ENCODE data around the gene GSC2. TPM values are rescaled to one million over a fixed set of nuclear protein-coding genes. Genes with fewer than 3 reads are reported as not detected.

Gene GSC2
- total RNA-seq, 1 donor from 2014 or later: not detected

- H3K36me3 Mint-ChIP-seq (ENCODE audit: low read depth): peaks cover 11% of the 10 kb centered on the region
- DNase-seq (ENCODE audit: low read depth, low spot score): no peak
- no peak overlapping the region for H3K27ac Mint-ChIP-seq (ENCODE audit: unreplicated experiment)
- no peak for TF ChIP-seq CTCF (conservative IDR thresholded peaks at IDR 0.05)
- H3K27me3 Mint-ChIP-seq (ENCODE audit: low read depth): no peaks in the 10 kb centered on the region
- H3K4me3 Mint-ChIP-seq: no peak overlapping the region
- H3K4me1 Mint-ChIP-seq: no peaks in the 10 kb centered on the region
- H3K9me3 Mint-ChIP-seq: no peaks in the 10 kb centered on the region
Observed at GRCh38 chr22:19131685-19132015, 18.4 kb downstream of the GSC2 start.

GRCh38 chr22:19130959-19131684, 19.0 kb downstream of the GSC2 start, which contains the start of gene TSSK2:
Gene TSSK2 (plus strand): TSS chr22:19131308. CDS start chr22:19131400, 92 bp downstream.
- peaks cover 6% of the 10 kb centered on the region for H3K36me3 Mint-ChIP-seq (ENCODE audit: low read depth)

GRCh38 chr22:19129871-19130270, 20.2 kb downstream of the GSC2 start:
- no peak for TF ChIP-seq CTCF (conservative IDR thresholded peaks at IDR 0.05)
- H3K4me1 Mint-ChIP-seq: no peaks in the 10 kb centered on the region
- no peak for DNase-seq (ENCODE audit: low read depth, low spot score)
- no peak overlapping the region for H3K27ac Mint-ChIP-seq (ENCODE audit: unreplicated experiment)
- peaks cover 6% of the 10 kb centered on the region for H3K36me3 Mint-ChIP-seq (ENCODE audit: low read depth)
- no peaks in the 10 kb centered on the region for H3K27me3 Mint-ChIP-seq (ENCODE audit: low read depth)
- H3K9me3 Mint-ChIP-seq: no peaks in the 10 kb centered on the region
- peak overlapping the region; percentile 17 for H3K4me3 Mint-ChIP-seq

More at GRCh38 chr22:19130959-19131684, 19.0 kb downstream of the GSC2 start, which contains the start of gene TSSK2:
- no peaks in the 10 kb centered on the region for H3K9me3 Mint-ChIP-seq
- TF ChIP-seq CTCF (conservative IDR thresholded peaks at IDR 0.05): no peak
- no peaks in the 10 kb centered on the region for H3K4me1 Mint-ChIP-seq
- no peak within 1 kb of the TSS for H3K4me3 Mint-ChIP-seq
- H3K27me3 Mint-ChIP-seq (ENCODE audit: low read depth): no peaks in the 10 kb centered on the region
- H3K27ac Mint-ChIP-seq (ENCODE audit: unreplicated experiment): no peak within 1 kb of the TSS
- DNase-seq (ENCODE audit: low read depth, low spot score): no peak

- Mint-ChIP-seq H3K36me3 (ENCODE audit: low read depth) (peaks cover 6% of the 10 kb centered on the region), H3K4me3 (peak overlapping the region; percentile 17), H3K4me1 (no peaks in the 10 kb centered on the region), H3K27ac (ENCODE audit: unreplicated experiment) (no peak overlapping the region), H3K27me3 (ENCODE audit: low read depth) (no peaks in the 10 kb centered on the region), H3K9me3 (no peaks in the 10 kb centered on the region)
- TF ChIP-seq CTCF (conservative IDR thresholded peaks at IDR 0.05): no peak
- no peak for DNase-seq (ENCODE audit: low read depth, low spot score)
Observed at GRCh38 chr22:19128946-19129727, 21.0 kb downstream of the GSC2 start.

GRCh38 chr22:19128009-19128401, 22.1 kb downstream of the GSC2 start:
- no peak overlapping the region for H3K27ac Mint-ChIP-seq (ENCODE audit: unreplicated experiment)
- H3K9me3 Mint-ChIP-seq: no peaks in the 10 kb centered on the region
- no peak for TF ChIP-seq CTCF (conservative IDR thresholded peaks at IDR 0.05)
- peaks cover 6% of the 10 kb centered on the region for H3K36me3 Mint-ChIP-seq (ENCODE audit: low read depth)
- no peaks in the 10 kb centered on the region for H3K27me3 Mint-ChIP-seq (ENCODE audit: low read depth)
- H3K4me3 Mint-ChIP-seq: peak overlapping the region; percentile 23
- H3K4me1 Mint-ChIP-seq: peaks cover 3% of the 10 kb centered on the region
- DNase-seq (ENCODE audit: low read depth, low spot score): no peak

All from neural crest cell (in vitro differentiated cells).